Spleen (tissue), 7 donors: ENCODE data around the gene ATXN1.

Experiments used
- POLR2A ChIP-seq, 3 donors: fragments of 450-650 bp; IDR thresholded peaks; one replicate each; pipeline ENCODE4 v1.5.1; 2017; ENCODE audit warnings: antibody characterized with exemption in 3 of 3, mild to moderate bottlenecking in 1 of 3
- POLR2AphosphoS5 ChIP-seq, 3 donors: sonication (generic); formaldehyde crosslinking; IDR thresholded peaks; one replicate each; pipeline ENCODE4 v1.5.1; 2017; ENCODE audit warnings: antibody characterized with exemption in 3 of 3
- TF ChIP-seq, protein P1 (sequence below), 11 experiments: fragments of 200-600 bp in 7 of 11; fragments of 450-650 bp in 4 of 11; sonication (generic) in 4 of 11; IDR thresholded peaks in 8 of 11; conservative IDR thresholded peaks in 3 of 11; 1 replicate in 7 of 11; 2 replicates in 4 of 11; pipeline versions ENCODE4 v1.4.0 to v1.8.0; 2016 to 2021; ENCODE audit warnings: antibody characterized with exemption in 11 of 11, inconsistent platforms in 4 of 11, mild to moderate bottlenecking in 1 of 11
- donor health status: DM: no; HTN: no; CAD: no; lungs with moderate emphysema.
- donor health status: DM: no; HTN: no; CAD: no.
- donor health status: DM: no; HTN: no; CAD: no.

DNA sequence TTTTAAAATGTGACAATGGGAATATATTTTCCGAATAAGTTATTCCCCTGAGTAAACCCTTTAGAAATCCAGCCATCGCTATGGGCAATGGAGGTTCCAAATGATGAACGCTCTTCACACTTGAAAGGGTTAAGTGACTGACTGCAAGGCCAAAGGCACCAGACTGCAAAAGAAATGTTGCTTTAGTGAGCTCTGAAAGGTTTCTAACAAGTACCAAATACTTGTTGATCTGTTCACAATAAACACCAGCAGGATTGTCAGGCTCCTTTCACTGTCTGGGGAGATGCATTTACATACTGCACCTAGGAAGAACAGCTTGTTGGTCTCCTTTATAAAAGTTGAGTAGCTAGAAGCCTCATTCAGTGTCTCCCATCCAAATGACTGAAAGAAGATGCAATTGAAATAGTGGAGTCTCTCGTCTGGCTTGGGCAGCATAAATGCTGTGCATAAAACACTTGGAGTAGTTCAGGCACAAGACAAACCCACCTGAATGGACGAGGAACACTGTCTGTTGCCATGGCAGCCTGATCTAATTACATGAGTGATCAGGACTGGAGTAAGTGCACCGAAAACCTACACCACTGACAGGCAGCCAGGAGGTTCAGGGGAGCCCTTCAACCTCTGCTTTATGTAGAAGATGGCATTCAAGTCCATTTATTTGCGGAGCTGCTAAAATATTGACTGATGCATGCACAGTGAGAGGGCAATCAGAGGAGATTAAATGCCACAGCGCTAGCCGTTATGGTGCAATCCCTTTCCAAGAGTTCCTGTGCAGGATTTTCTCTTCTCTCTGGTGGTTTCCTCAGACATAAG lies 2.9 kb downstream of the ATXN1 start:
- TF ChIP-seq, protein P1, sequence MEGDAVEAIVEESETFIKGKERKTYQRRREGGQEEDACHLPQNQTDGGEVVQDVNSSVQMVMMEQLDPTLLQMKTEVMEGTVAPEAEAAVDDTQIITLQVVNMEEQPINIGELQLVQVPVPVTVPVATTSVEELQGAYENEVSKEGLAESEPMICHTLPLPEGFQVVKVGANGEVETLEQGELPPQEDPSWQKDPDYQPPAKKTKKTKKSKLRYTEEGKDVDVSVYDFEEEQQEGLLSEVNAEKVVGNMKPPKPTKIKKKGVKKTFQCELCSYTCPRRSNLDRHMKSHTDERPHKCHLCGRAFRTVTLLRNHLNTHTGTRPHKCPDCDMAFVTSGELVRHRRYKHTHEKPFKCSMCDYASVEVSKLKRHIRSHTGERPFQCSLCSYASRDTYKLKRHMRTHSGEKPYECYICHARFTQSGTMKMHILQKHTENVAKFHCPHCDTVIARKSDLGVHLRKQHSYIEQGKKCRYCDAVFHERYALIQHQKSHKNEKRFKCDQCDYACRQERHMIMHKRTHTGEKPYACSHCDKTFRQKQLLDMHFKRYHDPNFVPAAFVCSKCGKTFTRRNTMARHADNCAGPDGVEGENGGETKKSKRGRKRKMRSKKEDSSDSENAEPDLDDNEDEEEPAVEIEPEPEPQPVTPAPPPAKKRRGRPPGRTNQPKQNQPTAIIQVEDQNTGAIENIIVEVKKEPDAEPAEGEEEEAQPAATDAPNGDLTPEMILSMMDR (IDR thresholded peaks at IDR 0.05 in 8 of 11, conservative IDR thresholded peaks at IDR 0.05 in 3 of 11) = no peak
- TF ChIP-seq POLR2A (IDR thresholded peaks at IDR 0.05) (no peak), POLR2AphosphoS5 (IDR thresholded peaks at IDR 0.05) (no peak)
